GM12864 (cell line): ENCODE data around the gene MRPS23.

Experiments used
- DNase-seq: peaks from one replicate; pipeline ENCODE4 v3.0.0-alpha.2; 2011; ENCODE audit warnings: low read depth
- H3K4me3 ChIP-seq: 2 replicates; pipeline ENCODE4 v1.5.1; 2011; ENCODE audit warnings: mild to moderate bottlenecking, low read depth, low read length, control low read depth
- CTCF ChIP-seq: IDR thresholded peaks from 2 replicates; pipeline ENCODE4 v1.5.1; 2011; ENCODE audit warnings: low read depth, mild to moderate bottlenecking, moderate library complexity, low read length, control low read depth, inconsistent platforms; ENCODE audit errors: missing control alignments

The MRPS23 gene

GRCh38 chr17:57892146-57892819, 42.4 kb upstream of the MRPS23 start:
- no peak overlapping the region for H3K4me3 ChIP-seq
- TF ChIP-seq CTCF = peak; percentile 100
- no peak for DNase-seq

- H3K4me3 ChIP-seq = no peak overlapping the region
- TF ChIP-seq CTCF = no peak
Measured at GRCh38 chr17:57890857-57891232, 41.0 kb upstream of the MRPS23 start.

DNA sequence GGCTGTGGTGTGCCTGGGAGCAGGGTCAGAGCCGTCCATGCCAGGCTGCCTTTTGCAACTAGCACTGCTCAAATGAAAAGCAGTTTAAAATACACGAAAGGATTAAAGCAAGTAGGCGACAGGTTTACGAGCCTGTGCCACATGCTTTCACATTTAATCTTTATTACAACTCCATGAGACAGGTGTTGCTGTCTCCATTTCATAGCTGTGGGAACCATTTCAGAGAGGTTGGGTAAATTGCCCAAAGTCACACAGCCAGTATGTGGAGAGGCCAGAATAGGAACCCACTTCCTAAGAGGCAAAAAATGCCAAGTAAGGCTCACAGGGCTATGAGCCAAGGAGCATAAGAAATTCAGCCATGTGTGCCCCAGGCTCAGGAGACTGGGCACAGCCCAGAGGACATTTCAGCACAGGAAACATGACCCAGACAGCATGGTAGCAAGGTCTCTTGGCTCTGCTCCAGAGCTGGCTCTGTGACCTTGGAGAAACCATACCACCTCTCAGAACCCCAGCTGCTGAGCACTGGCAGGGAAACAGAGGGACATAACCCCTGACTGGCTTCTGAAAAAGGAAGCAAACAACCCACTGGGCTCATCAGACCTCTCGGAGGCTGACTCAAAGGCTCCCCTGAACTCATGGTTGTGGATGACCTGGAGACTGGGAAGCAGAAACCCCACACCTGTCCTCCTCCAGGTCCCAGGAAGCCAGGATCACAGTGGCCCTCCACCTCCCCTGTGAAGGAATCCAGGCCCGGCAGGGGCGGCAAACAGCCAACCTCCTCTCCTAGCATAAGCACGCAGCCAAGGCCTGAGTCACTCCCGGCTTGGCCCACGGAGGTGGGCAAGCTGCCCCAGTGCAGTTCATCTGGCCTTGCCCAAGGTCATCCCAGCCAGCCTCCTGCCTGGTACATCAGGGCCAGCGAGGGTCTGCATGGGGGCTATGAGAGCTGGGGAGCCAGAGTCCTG, 40.3 kb upstream of the MRPS23 start:
- DNase-seq = no peak
- no peak for TF ChIP-seq CTCF
- H3K4me3 ChIP-seq = no peak overlapping the region

More at GRCh38 chr17:57890857-57891232, 41.0 kb upstream of the MRPS23 start:
- DNase-seq = no peak

DNA sequence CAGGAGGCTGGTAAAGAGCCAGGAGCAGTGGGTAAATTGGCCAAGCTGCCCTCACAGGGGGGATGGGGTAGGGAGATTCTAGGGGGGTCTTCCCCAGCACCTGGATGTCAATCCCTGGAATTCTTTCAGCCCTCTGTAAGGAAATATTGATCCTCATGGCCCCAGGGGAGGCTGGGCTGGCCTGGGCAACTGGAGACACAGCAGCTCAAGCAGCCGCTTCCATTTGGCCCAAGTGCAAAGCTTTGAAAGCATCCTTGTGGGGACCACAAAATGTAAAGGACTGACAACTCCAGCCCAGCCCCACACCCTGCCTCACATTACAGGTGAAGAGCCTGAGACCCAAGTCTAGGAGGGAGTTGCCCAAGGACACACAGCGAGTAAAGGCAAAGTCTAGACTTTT, 39.4 kb upstream of the MRPS23 start:
- DNase-seq = no peak
- TF ChIP-seq CTCF = no peak

GRCh38 chr17:57888311-57889216, 38.7 kb upstream of the MRPS23 start:
- H3K4me3 ChIP-seq = no peak overlapping the region
- no peak for DNase-seq
- TF ChIP-seq CTCF = no peak

More for the DNA sequence above, 39.4 kb upstream of the MRPS23 start:
- H3K4me3 ChIP-seq = no peak overlapping the region

GRCh38 chr17:57887161-57887560, 37.3 kb upstream of the MRPS23 start:
- TF ChIP-seq CTCF = no peak
- no peak for DNase-seq
- H3K4me3 ChIP-seq = no peak overlapping the region
